Kidney epithelial cell (primary cell): ENCODE measurements around the gene SLC35F3. TPM values are rescaled to one million over a fixed set of nuclear protein-coding genes. Genes with fewer than 3 reads are reported as not detected.

ENCODE experiments used
- DNase-seq: peaks from one replicate; pipeline ENCODE4 v3.0.0-alpha.2; 2010; ENCODE audit warnings: low read depth
- H3K27me3 ChIP-seq: 2 replicates; pipeline ENCODE4 v1.6.0; 2011; ENCODE audit warnings: low read length; ENCODE audit not compliant: control insufficient read depth, insufficient read depth
- H3K36me3 ChIP-seq: 2 replicates; pipeline ENCODE4 v1.5.1; 2011; ENCODE audit warnings: low read length; ENCODE audit not compliant: control insufficient read depth, insufficient read depth
- H3K4me3 ChIP-seq: 2 replicates; pipeline ENCODE4 v1.5.1; 2011; ENCODE audit warnings: low read depth, mild to moderate bottlenecking, control low read depth, low read length
- total RNA-seq: library from RNA; depleted of rRNA; stranded (reverse); fragments of >200 nt; gene quantifications from 2 replicates; pipeline ENCODE4 v1.2.3, GENCODE V29; 2015
- TF ChIP-seq, protein P1 (sequence below): IDR thresholded peaks from 2 replicates; pipeline ENCODE4 v1.5.1; 2011; ENCODE audit warnings: mild to moderate bottlenecking, moderate library complexity, low read length, control low read depth, inconsistent platforms; ENCODE audit not compliant: insufficient read depth, poor library complexity, severe bottlenecking

The SLC35F3 gene
- total RNA-seq, 1 donor from 2014 or later = 1.1 TPM

DNA sequence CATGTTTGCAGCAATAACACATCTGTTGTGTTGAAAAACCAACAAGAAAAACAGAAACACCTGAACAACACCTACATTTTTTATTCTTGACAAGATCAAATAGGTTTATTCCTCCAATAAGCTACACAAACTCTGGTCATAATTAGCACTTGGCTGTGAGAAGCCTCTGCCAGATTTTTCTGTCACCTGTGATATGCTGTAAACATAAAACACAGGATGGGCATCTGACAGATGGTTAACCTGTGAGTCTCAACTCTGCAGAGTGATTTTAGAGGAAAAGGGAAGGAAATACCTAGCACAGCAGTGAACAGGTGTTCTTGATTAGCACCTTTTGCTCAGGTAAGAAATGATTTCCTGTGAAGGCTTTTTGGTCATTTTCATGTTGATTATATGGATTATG lies 293.4 kb downstream of the SLC35F3 start:
- no peak overlapping the region for H3K4me3 ChIP-seq
- no peaks in the 10 kb centered on the region for H3K27me3 ChIP-seq
- TF ChIP-seq, protein P1, sequence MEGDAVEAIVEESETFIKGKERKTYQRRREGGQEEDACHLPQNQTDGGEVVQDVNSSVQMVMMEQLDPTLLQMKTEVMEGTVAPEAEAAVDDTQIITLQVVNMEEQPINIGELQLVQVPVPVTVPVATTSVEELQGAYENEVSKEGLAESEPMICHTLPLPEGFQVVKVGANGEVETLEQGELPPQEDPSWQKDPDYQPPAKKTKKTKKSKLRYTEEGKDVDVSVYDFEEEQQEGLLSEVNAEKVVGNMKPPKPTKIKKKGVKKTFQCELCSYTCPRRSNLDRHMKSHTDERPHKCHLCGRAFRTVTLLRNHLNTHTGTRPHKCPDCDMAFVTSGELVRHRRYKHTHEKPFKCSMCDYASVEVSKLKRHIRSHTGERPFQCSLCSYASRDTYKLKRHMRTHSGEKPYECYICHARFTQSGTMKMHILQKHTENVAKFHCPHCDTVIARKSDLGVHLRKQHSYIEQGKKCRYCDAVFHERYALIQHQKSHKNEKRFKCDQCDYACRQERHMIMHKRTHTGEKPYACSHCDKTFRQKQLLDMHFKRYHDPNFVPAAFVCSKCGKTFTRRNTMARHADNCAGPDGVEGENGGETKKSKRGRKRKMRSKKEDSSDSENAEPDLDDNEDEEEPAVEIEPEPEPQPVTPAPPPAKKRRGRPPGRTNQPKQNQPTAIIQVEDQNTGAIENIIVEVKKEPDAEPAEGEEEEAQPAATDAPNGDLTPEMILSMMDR = no peak
- no peaks in the 10 kb centered on the region for H3K36me3 ChIP-seq
- no peak for DNase-seq

DNA sequence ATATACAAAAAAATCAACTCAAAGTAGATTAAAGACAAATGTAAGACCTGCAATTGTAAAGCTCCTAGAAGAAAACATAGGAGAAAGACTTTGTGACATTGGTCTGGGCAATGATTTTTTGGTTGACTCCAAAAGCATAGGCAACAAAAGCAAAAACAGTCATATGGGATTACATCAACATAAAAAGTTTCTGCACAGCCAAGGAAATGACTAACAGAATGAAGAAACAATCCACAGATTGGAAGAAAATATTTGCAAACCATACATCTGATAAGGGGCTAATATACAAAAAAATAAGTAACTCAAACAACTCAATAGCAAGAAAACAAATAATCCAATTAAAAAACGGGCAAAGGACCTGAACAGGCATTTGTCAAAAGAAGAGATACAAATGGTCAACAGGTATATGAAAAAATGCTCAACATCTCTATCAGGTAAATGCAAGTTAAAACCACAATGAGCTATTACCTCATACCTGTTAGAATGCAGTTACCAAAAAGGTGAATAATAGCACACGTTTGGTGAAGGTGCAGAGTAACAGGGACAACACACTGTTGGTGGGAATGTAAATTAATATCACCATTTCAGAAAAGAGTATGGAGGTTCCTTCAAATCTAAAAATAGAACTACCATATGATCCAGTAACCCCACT lies 295.1 kb downstream of the SLC35F3 start:
- Histone ChIP-seq H3K4me3 (no peak overlapping the region), H3K27me3 (no peaks in the 10 kb centered on the region), H3K36me3 (no peaks in the 10 kb centered on the region)
- TF ChIP-seq, protein P1 = no peak
- no peak for DNase-seq

DNA sequence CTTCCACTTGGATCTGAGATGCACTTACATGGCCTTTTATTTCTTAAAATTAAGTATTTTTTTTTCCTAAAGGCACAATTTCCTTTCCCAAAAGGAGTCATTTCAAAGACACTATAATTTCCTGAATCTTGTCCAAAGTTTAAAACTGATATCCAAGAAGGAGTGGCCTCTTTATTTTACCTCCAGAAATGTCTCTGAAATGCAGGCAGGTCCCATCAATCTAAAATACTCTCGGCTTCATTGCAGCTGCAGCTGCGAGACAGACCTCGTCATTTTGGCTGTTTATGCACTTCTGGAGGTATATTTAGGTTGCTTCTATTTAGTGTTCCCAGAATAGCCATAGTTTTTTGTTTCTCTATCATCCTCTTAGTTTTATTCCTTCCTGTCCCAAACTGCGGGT lies 296.1 kb downstream of the SLC35F3 start:
- H3K27me3 ChIP-seq = no peaks in the 10 kb centered on the region
- H3K4me3 ChIP-seq = no peak overlapping the region
- TF ChIP-seq, protein P1 = no peak
- DNase-seq = no peak
- no peaks in the 10 kb centered on the region for H3K36me3 ChIP-seq

DNA sequence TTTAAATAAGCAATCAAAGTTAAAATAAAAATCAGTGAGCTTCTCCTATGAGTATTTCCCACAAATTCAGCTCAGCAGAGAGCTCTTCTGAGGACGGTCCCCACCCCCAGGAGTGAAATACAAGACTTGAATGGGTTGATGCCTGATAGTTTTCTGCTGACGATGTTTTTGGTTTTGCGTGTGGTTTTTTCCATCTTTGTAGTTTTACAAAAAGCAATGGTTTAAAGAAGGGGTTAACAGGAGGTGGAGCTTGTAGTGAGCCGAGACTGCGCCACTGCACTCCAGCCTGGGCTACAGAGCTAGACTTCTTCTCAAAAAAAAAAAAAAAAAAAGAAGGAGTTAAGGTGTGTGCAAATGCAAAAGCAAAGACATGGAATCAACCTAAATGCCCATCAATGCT lies 297.1 kb downstream of the SLC35F3 start:
- DNase-seq = no peak
- Histone ChIP-seq H3K27me3 (no peaks in the 10 kb centered on the region), H3K4me3 (no peak overlapping the region), H3K36me3 (no peaks in the 10 kb centered on the region)
- TF ChIP-seq, protein P1 = no peak

DNA sequence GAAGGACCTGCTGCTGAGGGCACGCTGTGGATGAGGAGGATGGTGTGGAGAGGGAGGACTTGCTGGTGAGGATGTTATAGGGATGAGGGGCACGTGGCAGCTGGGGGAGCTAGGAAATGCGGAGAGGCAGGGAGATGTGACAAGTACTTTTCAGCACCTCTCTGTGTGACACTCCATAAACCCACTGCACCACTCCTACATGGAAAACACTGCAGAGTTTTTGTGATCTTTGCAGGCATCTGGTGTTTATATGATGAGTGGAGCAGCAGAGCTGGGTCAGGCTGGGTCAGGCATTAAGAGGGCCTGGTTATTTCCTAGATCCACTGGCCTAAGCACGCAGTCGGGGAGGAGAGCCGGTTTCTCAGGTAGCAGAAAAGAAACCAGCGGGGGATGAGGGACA lies 301.5 kb downstream of the SLC35F3 start:
- TF ChIP-seq, protein P1 = no peak
- H3K27me3 ChIP-seq = no peaks in the 10 kb centered on the region

More for the DNA sequence above, 301.5 kb downstream of the SLC35F3 start:
- H3K4me3 ChIP-seq = no peak overlapping the region
- H3K36me3 ChIP-seq = no peaks in the 10 kb centered on the region
- DNase-seq = no peak
